DMS153 treated with DMSO at 0.1 percent for 48 hours (cell line): Measurements from ENCODE around the gene CAMK2B.
"Not testable (repeated sequence)": the region's sequence is repeated elsewhere in the genome, so short reads cannot be mapped to it uniquely, and the experiment has no call there.

ENCODE experiments used
- DNase-seq: peaks from one replicate; lab custom pipeline; 2025; ENCODE audit not compliant: unreplicated experiment; lab: John Stamatoyannopoulos, UW

CAMK2B gene

DNA sequence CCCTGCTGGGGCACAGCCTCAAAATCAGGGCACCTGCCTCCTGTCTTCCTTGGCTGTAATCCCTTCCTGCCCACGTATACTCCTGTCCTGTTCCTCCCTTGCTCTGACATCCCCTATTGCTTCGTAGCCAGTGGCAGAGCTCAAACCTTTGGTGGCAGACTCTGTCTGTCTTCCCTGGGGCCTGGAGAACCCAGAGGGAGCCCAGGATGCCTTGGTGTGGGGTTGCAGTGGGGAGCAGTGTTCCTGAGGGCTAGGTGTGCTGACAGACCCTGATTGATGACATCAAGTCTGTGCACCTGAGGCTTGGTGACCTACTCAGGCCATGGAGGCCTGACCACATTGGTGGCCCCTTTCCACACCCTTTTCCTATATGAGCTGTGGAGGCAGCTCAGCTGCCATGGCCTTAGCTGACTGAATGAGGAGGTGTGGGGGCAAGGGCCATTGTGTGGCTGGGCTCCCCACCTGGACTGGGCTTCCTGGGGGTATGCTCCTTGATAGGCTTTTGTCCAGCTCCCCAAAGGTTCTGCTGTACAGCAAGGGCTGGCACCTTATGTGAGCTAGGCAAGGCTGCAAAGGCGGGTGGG is 130.7 kb downstream of the CAMK2B start:
- DNase-seq = no peak

DNA sequence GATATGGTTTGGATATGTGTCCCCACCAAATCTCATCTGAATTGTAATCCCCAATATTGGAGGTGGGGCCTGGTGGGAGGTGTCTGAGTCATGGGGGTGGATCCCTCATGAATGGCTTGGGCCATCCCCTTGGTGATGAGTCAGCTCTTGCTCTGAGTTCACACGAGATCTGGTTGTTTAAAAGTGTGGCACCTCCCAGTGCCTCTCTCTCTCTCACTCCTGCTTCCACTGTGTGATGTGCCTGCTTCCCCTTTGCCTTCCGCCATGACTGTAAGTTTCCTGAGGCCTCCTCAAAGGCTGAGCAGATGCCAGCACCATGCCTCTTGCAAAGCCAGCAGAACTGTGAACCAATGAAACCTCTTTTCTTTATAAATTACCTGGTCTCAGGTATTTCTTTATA is 131.3 kb downstream of the CAMK2B start:
- DNase-seq = no peak

DNA sequence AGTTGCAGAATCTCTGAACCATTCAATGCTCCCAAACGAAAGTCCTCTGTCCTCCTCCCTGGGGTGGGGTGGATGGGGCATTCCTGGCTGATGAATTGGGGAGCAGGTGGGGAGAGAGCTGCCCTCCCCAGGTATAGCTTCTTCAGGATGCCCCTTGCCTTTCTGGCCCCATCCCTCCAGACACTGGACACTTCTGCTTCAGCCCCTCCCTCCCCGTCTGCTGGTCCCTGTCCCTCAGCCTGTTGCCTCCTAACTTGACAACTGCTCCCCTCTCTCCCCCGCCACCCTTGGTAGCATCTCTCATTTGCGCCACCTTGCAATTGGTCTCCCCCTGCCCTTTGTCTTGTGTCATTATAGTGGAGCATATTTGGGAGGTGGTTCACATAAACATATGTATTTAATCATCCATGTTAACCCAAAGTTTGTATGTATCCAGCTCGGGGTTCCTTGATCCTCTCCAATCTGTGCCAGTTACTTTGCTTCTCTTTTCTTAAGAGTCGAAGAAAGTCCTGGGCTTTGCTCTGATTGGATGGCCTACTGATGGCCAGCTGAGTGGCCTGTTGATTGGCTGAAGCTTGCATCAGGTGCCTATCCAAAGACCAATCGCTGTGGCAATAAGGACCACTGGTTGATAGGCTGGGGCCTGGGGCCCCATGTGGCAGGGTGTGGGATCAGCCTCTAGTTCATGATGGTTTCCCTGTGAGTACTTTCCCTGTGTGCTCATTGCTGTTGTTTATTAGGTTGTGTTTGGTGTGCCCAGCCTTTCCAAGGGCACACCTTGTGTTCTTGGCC is 132.2 kb downstream of the CAMK2B start:
- DNase-seq = no peak

DNA sequence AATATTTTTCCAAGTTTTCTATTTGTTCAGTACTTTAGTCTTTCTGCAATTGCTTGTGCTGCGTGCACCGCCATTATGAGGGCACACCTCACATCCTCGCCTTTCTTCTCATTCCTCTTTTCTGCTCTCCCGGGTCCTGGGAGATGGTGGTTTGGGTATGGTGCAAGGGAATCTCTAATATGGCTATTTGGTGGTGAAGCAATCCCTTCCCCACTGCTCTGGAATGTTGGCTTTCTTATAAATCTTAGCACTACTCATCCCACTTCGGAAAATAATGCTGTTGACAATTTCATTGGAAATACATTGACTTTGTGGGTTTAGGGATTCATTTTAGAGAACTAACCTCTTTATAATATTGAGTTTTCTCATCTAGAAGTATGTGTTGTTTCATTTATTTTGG is 134.2 kb downstream of the CAMK2B start:
- DNase-seq = no peak

DNA sequence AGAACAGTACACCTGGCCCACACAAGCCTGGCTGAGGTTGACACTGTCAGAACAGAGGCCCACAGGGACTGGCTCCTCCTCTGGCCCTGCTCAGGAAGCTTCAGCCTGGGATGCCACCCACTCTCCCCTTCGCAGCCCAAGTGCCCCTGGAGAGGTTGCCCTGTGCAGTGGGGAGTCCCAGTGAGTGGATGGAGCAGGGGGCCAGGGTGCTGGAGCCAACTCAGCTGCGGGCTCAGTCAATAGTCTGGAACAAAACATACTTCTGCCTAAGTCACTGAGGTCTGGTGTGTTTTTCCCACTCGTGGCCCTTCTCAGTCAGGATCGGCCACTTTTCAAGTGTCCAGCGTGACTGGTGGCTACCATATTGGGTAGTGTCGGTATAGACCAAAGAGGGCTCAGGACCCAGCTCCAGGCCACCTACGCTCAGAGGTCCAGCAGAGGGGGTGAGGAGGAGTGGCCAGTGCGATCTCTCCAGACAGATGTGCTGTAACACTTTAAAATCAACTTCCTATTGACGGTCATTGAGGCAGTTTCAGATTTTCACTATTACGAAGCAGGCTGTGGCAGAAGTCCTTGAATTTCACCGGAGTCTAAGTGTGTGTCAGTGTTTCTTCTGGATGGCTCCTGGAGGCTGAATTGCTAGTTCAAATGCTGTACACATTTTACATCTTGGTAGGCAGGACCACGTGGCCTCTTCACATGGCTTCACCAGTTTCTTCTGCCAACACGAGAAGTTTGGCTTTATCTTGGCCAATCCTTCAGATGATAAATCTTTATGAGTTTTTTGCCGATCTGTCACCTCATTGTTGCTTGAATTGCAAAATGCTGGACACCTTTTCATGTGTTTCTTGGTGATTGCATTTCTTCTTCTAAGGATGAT is 135.2 kb downstream of the CAMK2B start:
- no peak for DNase-seq

DNA sequence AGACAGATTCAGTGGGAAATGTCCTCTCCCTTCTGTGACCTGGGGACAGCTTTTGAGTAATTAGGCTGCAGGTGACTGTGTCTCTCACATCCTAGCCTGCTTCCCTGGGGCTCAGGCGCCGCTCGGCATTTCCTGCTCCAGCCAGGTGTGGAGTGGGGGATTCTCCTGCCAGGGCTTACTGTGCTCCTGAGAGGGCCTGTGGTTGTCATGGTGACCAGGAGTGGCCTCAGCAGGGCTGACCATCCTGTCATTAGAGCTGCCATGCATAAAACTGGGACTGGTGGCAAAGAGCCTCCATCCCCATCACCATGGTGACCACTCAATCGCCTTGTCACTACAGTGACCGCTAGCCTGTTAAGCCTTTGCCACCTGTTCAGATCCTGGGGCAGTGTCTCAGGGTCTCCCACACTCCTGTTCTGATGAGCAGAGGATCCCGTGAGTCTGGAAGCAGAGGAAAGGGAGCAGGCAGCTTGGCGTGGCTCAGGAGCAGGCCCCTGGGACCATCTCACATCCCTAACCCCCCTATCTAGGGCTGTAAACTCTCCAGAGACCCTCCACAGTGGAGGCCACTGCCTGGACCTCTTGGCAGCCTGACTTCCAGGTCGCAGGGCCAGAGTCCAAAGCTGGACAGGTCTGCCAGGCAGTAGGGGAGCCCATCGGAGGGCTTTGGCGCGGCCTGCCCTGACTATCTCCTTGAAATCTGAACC is 136.0 kb downstream of the CAMK2B start, which contains the start of gene GCK:
GCK (minus strand) TSS at position 154 of the 707 bp plus-strand sequence. CDS start 486 bp downstream, outside the sequence.
- peak; percentile 33 for DNase-seq

DNA sequence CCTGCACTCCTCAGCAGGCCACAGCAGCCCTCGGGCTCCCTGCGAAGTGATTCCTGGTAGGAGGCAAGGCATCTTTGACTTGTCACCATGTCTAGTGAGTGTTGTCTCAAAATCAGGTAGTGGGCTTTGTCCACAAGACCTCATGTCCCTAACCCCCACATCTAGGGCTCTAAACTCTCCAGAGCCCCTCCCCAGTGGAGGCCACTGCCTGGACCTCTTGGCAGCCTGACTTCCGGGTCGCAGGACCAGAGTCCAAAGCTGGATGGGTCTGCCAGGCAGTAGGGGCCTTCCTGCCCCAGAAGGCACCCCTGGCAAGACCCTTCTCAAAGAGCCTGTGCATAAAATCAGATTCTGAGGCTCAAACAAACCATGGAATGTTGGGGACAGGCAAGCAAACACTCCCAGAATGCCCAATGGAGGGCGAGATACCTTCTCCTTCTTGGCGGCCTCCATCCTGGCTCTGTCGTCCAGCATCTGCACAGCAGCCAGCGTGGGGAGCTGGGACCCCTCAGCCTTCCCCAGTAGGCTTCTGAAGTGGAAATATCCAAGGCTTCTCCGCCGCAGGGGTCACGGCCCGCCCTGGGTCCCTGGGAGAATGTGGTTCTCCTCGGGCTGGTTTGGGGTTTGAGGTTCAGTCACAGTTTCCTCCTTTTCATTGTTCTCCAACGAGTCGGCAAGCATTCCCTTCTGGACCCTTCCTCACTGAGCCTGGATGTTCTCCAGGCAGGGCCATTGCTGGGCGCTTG is 136.7 kb downstream of the CAMK2B start:
- no peak for DNase-seq

DNA sequence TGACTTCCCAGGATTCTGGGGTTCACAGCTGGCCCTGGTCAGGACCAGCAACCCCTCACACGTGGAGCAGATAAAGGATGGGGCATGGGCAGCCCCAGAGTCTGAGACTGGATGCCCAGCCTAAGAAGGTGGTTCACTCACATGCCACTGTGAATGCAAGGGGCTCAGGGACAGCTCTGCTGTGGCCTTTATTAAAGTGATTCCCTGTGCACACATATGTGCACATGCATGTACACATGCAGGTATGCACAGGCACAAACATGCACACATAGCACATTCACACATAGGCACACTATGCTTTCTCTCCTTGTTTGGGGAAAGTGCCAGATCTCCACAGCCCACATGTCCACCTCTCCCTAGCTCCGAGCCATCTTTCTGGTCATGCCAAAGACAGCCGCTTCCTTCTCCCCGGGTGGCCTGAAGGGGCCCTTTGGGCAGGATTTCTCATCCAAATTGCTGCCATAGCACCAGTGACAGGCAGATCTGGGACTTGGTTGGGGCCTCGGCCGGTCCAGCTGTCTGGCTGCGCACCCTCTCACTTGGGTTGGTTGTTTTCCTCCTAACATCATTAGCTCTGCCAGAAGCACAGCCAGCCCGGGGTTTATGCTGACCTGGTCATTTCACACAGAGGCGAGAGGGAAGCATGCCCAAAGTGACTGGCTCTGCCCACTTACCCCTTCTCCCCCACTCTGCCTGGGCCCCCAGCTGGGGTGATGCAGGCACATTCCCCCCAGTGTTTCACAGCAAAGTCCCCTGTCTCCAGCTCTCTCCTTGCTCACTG is 137.6 kb downstream of the CAMK2B start:
- DNase-seq = no peak

DNA sequence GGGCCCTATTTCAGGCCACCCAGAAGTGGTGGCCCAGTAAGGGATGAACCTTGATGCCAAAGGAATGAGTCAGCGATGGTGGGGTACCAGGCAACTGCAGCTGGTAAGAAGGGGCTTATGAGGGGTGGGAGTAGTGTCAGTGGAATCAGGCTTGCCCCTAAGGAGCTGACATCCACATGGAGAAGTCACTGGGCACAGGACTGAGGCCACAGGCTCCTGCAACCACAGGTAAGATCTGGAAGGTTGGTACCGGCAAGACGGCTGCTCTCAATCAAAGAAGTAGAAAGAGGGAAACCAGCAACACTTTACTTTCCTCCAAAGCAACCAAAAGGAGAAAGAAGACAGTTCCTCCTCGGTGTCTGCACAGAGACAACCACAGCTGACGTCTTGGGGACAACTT is 138.7 kb downstream of the CAMK2B start:
- no peak for DNase-seq

DNA sequence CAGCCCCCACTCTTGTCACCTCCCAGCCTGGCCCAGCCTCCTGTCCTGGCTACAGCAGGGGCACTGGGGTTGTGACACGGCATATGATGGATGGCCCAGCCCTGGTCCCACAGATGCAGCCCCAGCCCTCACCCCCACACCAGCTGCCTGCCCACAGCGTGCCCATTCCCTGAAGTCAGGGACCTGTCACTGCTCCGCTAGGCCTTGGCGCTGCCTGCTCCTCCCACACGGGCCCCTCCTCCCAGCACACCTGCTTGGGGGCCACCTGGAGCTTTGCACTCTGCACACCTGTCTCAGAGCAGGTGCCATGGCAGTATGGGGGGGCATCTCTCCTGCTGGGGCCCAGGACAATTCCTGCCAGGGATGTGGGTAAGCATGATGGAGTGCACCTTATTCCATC is 139.7 kb downstream of the CAMK2B start:
- no peak for DNase-seq

DNA sequence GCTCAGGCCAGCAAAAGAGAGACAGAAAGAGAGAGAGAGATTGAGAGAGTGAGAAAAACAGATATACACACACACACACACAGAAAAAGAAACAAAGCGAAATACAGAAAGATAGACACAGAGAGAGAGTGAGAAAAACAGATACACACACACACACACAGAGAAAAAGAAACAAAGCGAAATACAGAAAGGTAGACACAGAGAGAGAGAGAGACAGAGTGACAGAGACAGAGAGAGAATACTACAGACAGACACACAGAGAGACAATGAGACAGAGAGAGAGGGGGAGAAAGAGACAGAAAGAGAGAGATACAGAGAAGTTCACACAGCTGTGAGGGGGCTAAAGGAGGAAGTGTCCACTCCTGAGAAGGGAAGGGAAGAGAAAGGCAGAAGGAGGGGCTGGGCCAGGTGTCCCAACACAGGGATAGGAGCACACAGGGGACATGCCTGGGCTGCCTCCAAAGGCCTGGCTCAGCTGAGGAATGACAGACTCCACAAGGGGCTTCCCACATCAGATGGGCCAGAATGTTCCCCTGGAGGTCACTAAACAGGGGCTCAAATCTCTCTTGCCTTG is 140.4 kb downstream of the CAMK2B start:
- no peak for DNase-seq

DNA sequence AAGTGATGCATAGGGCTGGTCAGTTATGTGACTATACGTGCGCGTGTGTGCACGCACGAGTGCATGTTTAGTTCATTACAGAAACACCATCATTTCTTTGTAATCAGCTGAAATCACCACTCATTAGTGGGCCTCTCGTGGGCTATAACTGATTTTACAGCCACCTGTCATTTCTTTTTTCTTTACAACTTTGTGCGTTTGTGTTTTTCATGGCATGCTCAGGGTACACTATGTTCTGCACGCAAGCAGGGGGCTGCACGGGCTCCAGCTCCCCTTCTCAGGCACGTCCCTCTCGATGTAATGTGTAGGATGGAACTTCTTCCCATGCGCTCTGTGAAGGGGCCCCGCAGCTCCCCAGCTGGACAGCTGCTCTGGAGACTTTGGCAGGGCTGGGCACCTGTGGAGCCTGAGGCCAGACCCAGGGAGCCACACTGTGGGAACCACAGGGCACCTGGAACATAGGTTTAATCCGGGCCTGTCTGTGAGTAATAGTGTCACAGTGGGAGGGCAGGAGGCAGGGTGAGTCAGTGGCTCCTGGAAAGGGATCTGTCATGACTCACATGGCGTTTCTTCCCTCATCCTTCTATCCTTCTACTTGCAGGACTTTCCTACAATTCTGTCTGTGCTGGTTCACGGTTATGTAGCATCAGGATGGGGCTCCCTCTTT is 141.1 kb downstream of the CAMK2B start:
- no peak for DNase-seq

DNA sequence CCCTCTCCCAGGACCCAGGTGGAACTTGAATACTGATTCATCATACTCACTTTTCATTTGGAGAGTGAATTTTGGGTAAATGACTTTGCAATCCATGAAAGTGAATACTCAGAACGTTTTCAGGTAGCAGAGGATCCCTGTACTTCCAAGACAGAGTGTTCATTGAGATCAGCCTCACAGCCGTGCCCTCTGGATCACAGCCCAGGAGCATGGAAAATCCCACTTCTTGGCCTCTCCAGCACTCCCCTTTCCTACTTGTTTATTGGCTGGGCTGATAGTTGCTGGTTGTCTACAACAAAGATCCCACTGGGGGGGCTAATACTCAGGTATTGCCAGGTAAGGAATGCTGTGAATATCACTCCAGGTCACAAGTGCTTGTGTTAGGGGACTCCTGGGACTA is 142.0 kb downstream of the CAMK2B start:
- no peak for DNase-seq

DNA sequence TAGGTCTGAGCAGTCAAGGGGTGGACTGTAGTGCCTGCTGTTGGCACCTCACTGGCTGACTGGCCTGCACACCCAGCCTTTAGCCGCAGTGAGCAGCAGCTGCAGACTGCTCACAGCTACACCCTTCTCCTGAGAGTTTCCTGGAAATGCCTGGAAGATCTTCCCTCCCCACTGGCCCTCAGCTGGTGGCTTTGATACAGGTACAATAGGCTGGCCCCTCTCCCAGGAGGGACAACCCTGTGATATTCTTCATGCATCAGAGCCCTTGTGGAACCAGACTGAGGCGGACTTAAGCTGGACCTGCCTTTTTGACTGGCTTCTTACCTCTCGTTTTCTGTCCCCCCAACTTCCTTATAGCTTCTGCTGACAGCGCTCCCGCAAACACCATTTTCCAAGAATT is 142.6 kb downstream of the CAMK2B start:
- no peak for DNase-seq

DNA sequence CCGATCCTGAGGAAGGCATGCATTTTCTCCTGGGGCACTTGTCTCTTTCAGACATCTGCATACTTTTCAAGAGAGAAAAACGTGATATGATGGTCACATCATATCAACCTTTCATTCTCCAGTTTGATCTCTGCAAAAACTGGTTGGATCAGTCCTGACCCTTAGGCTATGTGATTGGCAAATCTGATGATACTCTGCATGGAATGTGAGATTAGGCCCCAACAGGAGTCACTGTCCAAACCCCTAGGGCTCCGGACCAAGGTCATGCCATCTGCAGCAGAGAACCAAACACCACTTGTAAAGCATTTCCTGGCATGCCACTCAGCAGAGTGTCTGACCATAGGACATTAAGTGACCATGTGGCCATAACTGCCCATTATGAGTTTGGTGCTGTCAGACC is 144.8 kb downstream of the CAMK2B start:
- DNase-seq = no peak

DNA sequence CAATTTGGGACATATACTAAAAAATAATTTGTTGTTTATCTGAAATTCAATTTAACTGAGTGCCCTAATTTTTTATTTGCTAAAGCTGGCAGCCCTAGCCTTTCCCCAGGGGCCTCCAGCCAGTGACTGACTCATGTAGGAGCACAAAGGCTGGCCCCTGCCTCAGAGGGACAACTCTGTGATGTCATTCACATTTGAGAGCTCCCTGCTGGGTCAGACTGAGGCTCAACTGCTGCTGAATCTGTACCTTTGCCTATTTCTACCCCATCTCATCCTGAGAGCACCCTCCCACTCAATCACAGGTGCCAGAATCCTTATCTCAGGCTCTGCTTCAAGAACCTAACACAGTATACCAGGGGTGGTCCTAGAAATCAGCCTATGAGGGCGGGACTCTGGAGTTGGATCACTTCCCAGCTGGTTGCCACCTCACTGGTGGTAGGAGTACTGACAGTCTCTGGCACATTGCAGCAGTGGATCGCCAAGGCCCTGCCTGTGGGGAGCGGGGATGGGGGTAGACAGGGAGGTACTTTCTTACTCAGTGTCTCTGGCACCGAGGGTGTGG is 147.7 kb downstream of the CAMK2B start:
- no peak for DNase-seq

DNA sequence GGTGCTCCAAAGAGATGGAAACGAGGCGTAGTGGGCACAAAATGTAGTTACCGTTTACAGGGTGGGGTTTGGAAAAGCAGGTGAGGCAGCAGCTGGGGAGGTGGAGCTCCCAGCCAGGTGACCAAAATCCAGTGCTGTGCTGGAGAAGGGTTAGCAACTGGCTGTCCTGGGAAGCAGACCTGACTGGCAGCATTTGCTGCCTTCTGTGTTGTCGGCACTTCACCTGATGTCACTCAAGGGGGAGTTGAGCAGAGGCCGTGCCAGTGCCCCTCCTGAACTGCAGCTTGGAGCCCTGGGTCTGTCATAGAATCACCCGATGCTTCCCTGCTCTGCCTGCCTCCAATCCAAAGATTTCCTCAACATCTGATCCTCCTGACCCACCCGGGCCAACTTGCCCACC is 148.9 kb downstream of the CAMK2B start:
- DNase-seq = no peak

DNA sequence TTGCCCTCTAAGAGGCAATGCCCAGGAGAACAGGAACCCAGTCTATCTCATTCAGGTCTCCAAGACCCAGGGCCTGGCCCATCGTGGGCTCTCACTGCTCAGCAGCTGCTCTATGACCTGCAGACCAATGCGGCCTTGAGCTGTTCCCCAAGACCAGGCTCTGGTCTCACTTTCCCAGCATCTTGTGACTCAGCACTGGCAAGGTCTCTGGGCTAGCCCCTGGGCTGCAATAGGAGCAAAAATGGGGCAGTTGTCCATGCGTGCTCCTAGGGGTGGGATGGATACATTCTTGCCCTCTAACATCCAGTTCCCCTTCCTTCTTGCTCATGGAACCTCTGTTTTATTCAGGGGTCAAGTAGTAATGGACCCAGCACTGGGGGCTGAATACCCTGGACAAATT is 149.7 kb downstream of the CAMK2B start:
- DNase-seq = no peak

DNA sequence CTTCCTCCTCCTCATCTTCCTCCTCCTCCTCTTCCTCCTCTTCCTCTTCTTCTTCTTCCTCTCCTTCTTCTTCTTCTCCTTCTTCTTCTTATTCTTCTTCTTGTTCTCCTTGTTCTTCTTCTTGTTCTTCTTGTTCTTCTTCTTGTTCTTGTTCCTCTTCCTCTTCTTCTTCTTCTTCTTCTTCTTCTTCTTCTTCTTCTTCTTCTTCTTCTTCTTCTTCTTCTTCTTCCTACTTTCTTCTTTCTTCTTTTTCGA is 150.8 kb downstream of the CAMK2B start:
- DNase-seq = not testable (repeated sequence)
